K562 (cell line): ENCODE results near the gene USP48. TPM values are rescaled to one million over a fixed set of nuclear protein-coding genes. Genes with fewer than 3 reads are reported as not detected.

Source experiments
- ATAC-seq: fragments of 200-7000 bp; cut with Tn5 transposase; 3 replicates; pipeline ENCODE4 v1.9.1; 2020; ENCODE audit warnings: moderate library complexity
- BruUV-seq: library from RNA; stranded (reverse); fragments of 400-500 nt; replicated peaks from 2 replicates; lab custom pipeline; 2021; lab: Mats Ljungman, UMichigan
- CTCF ChIA-PET: fragments of 300-600 bp; formaldehyde crosslinking; extraction: SDS; loops from one replicate; lab custom pipeline; 2021; ENCODE audit warnings: low intra/inter-chr PET ratio; lab: Yijun Ruan, JAX
- POLR2A ChIA-PET: fragments of 300-600, 350-650 bp; sonication (Branson Sonifier 250); formaldehyde crosslinking; extraction: SDS; loops from one replicate; lab custom pipeline; 2021; ENCODE audit warnings: antibody characterized with exemption, inconsistent platforms; lab: Yijun Ruan, JAX
- DNase-seq, 4 experiments: peaks; one replicate each; pipeline versions ENCODE4 v3.0.0 to v3.0.0-alpha.2; 2011 to 2018; ENCODE audit warnings: low spot score in 3 of 4, mixed read lengths in 3 of 4; ENCODE audit errors: extremely low read depth in 1 of 4
- FAIRE-seq: peaks from 2 replicates; lab custom pipeline; 2011; peaks lifted over from hg19 to GRCh38; lab: Jason Lieb, UNC
- H2AFZ ChIP-seq: 2 replicates; pipeline ENCODE4 v1.6.0; 2011; ENCODE audit warnings: low read depth, low read length, control low read depth, inconsistent platforms
- H3K27ac ChIP-seq: fragments of 200-600 bp; 3 replicates; pipeline ENCODE4 v1.8.0; 2011; ENCODE audit warnings: low read depth, mild to moderate bottlenecking, control low read depth, inconsistent platforms, low read length, moderate library complexity, mixed read lengths; ENCODE audit errors: extremely low read depth
- H3K27me3 ChIP-seq, 2 experiments: fragments of 300-600 bp in 1 of 2; 2 replicates in 1 of 2; 3 replicates in 1 of 2; pipeline versions ENCODE4 v1.6.0 to v1.8.0; 2011; ENCODE audit warnings: inconsistent platforms in 2 of 2, low read length in 2 of 2, mild to moderate bottlenecking in 1 of 2, mixed read lengths in 1 of 2, moderate library complexity in 1 of 2; ENCODE audit not compliant: control insufficient read depth in 2 of 2, insufficient read depth in 2 of 2
- H3K36me3 ChIP-seq: fragments of 300-600 bp; 3 replicates; pipeline ENCODE4 v1.8.0; 2011; ENCODE audit warnings: mild to moderate bottlenecking, low read length, inconsistent platforms; ENCODE audit not compliant: control insufficient read depth, insufficient read depth
- H3K4me1 ChIP-seq, 2 experiments: fragments of 200-600 bp in 1 of 2; replicated peaks in 1 of 2; 2 replicates in 1 of 2; 3 replicates in 1 of 2; pipeline versions ENCODE4 v1.5.1 to v1.8.0; 2011; ENCODE audit warnings: inconsistent platforms in 2 of 2, low read length in 2 of 2, mild to moderate bottlenecking in 1 of 2, mixed read lengths in 1 of 2, moderate library complexity in 1 of 2; ENCODE audit not compliant: control insufficient read depth in 2 of 2, insufficient read depth in 2 of 2
- H3K4me2 ChIP-seq: 2 replicates; pipeline ENCODE4 v1.6.1; 2011; ENCODE audit warnings: low read length, control low read depth, inconsistent platforms, mixed read lengths; ENCODE audit not compliant: insufficient read depth
- H3K4me3 ChIP-seq: fragments of 200-600 bp; sonication (generic), shearing (Covaris generic); 2 replicates; pipeline ENCODE4 v1.5.1; 2016; ENCODE audit warnings: control low read depth, inconsistent platforms
- H3K79me2 ChIP-seq: fragments of 200-600 bp; 3 replicates; pipeline ENCODE4 v1.8.0; 2011; ENCODE audit warnings: low read length, inconsistent platforms; ENCODE audit not compliant: control insufficient read depth, insufficient read depth
- H3K9ac ChIP-seq, 2 experiments: 2 replicates each; pipeline versions ENCODE4 v1.6.0 to v1.6.1; 2011; ENCODE audit warnings: low read depth in 2 of 2, low read length in 2 of 2, control low read depth in 1 of 2, inconsistent platforms in 1 of 2, mild to moderate bottlenecking in 1 of 2, mixed read lengths in 1 of 2; ENCODE audit not compliant: insufficient read depth in 1 of 2
- H3K9me1 ChIP-seq: one replicate; pipeline ENCODE4 v1.6.0; 2011; ENCODE audit warnings: inconsistent platforms, mild to moderate bottlenecking, low read length, moderate library complexity; ENCODE audit not compliant: control insufficient read depth, insufficient read depth
- H3K9me3 ChIP-seq: replicated peaks from 2 replicates; pipeline ENCODE4 v1.5.1; 2011; ENCODE audit warnings: low read depth, low read length, inconsistent platforms; ENCODE audit not compliant: control insufficient read depth, insufficient read depth
- H4K20me1 ChIP-seq: replicated peaks from 2 replicates; pipeline ENCODE4 v1.6.1; 2011; ENCODE audit warnings: low read length, inconsistent platforms, mixed read lengths; ENCODE audit not compliant: control insufficient read depth, insufficient read depth
- EGR1 ChIP-seq: fragments of 450-650 bp; conservative IDR thresholded peaks from 2 replicates; pipeline ENCODE4 v1.6.1; 2017; ENCODE audit warnings: mild to moderate bottlenecking
- HNRNPK ChIP-seq: fragments of 200-400 bp; formaldehyde crosslinking; IDR thresholded peaks from one replicate; pipeline ENCODE4 v1.6.1; 2018; ENCODE audit warnings: mild to moderate bottlenecking, low read depth, low read length; ENCODE audit not compliant: poor library complexity, severe bottlenecking
- JUND ChIP-seq, 2 experiments: IDR thresholded peaks; 2 replicates in 1 of 2; 3 replicates in 1 of 2; pipeline ENCODE4 v1.6.1; 2011; ENCODE audit warnings: borderline replicate concordance in 2 of 2, low read depth in 2 of 2, low read length in 2 of 2, improper control_type of control experiment in 1 of 2, missing biosample characterization in 1 of 2, missing genetic modification characterization in 1 of 2, missing genetic modification reagents in 1 of 2
- KDM1A ChIP-seq, 2 experiments: fragments of 450-650 bp; IDR thresholded peaks; 2 replicates each; pipeline ENCODE4 v1.6.1; 2016; ENCODE audit warnings: mild to moderate bottlenecking in 2 of 2
- LEF1 ChIP-seq: fragments of 450-650 bp; IDR thresholded peaks from 2 replicates; pipeline ENCODE4 v1.6.1; 2016; ENCODE audit warnings: mild to moderate bottlenecking
- MAX ChIP-seq: sonication (generic); formaldehyde crosslinking; IDR thresholded peaks from 2 replicates; pipeline ENCODE4 v1.9.0; 2022; ENCODE audit warnings: mild to moderate bottlenecking, missing genetic modification reagents
- SIX5 ChIP-seq, 2 experiments: IDR thresholded peaks; 2 replicates each; pipeline ENCODE4 v1.6.1; 2011; ENCODE audit warnings: low read length in 2 of 2, borderline replicate concordance in 1 of 2, low read depth in 1 of 2, mild to moderate bottlenecking in 1 of 2, moderate library complexity in 1 of 2; ENCODE audit not compliant: insufficient read depth in 1 of 2
- TAF9B ChIP-seq: fragments of 450-650 bp; IDR thresholded peaks from 2 replicates; pipeline ENCODE4 v1.6.1; 2018; ENCODE audit warnings: mild to moderate bottlenecking; ENCODE audit not compliant: partially characterized antibody
- TGIF2 ChIP-seq: sonication (generic); formaldehyde crosslinking; IDR thresholded peaks from 2 replicates; pipeline ENCODE4 v1.8.1; 2022; ENCODE audit warnings: mild to moderate bottlenecking, missing genetic modification reagents, moderate library complexity
- YBX1 ChIP-seq: fragments of 450-650 bp; IDR thresholded peaks from 2 replicates; pipeline ENCODE4 v1.7.1; 2016; ENCODE audit warnings: mild to moderate bottlenecking
- ZC3H4 ChIP-seq: sonication (generic); formaldehyde crosslinking; IDR thresholded peaks from 2 replicates; pipeline ENCODE4 v1.9.0; 2021; ENCODE audit warnings: missing genetic modification reagents, borderline replicate concordance
- ZNF24 ChIP-seq: fragments of 450-650 bp; IDR thresholded peaks from 2 replicates; pipeline ENCODE4 v1.6.1; 2016
- ZNF592 ChIP-seq: fragments of 450-650 bp; IDR thresholded peaks from 2 replicates; pipeline ENCODE4 v1.6.1; 2017; ENCODE audit warnings: antibody characterized with exemption, mild to moderate bottlenecking
- WGBS: fragments of 100-300 bp; shearing (Covaris generic); methylation state at CpG from one replicate; pipeline ENCODE4 v1.1.6; 2016; ENCODE audit warnings: low coverage, mixed read lengths; ENCODE audit not compliant: insufficient coverage; ENCODE audit errors: missing lambda C conversion rate; 5-methylcytosine and 5-hydroxymethylcytosine counted together
- in situ Hi-C: fragments of 300-500 bp; cut with MboI; formaldehyde crosslinking; loops from 4 replicates; pipeline ENCODE4 v1.15.0; 2018; ENCODE audit warnings: inconsistent platforms, mixed read lengths
- intact Hi-C: fragments of 100-400 bp; cut with micrococcal nuclease; formaldehyde crosslinking; loops from 2 replicates; pipeline ENCODE4 v1.14.2; 2022
- polyA plus RNA-seq, 8 experiments: library from polyadenylated mRNA; depleted of rRNA in 4 of 8; stranded (reverse) in 5 of 8; unstranded in 3 of 8; fragments of >200 nt; fragmentation: Nextera tagmentation in 2 of 8; fragmentation: Illumina TruSeq in 1 of 8; extraction: Ambion mirVana in 2 of 8; extraction: Trizol in 1 of 8; gene quantifications; 2 replicates each; pipeline versions ENCODE4 v1.2.1 to v1.2.3, GENCODE V29; 2011 to 2014; ENCODE audit warnings: inconsistent platforms in 1 of 8, missing spikeins in 1 of 8
- total RNA-seq, 7 experiments: library from RNA; depleted of rRNA in 6 of 7; stranded (reverse); fragments of >200 nt in 6 of 7; fragmentation: Illumina TruSeq in 2 of 7; extraction: Trizol in 2 of 7; gene quantifications; 2 replicates each; pipeline versions ENCODE4 v1.2.1 to v1.2.3, GENCODE V29; 2011 to 2021; ENCODE audit warnings: low replicate concordance in 1 of 7

Gene USP48
- total and polyA plus RNA-seq, 9 of the 15 experiments (the other 6 are each of a cell fraction or from before 2014, with no cell fraction given): 23.3 to 123 (median 106) TPM

GRCh38 chr1:21634806-21635535, 148.0 kb downstream of the USP48 start:
- no peak for TF ChIP-seq TAF9B
- TF ChIP-seq JUND (IDR thresholded peaks at IDR 0.05; ENCODE audit: borderline replicate concordance, low read depth, low read length): no peak
- no peak for TF ChIP-seq JUND (tag; IDR thresholded peaks at IDR 0.05; ENCODE audit: borderline replicate concordance, low read depth, low read length)
- peak; percentile 12; the same call in 1 of the 2 replicates for TF ChIP-seq MAX (CRISPR knock-in tag)
- TF ChIP-seq HNRNPK: no peak
- TF ChIP-seq LEF1: no peak
- TF ChIP-seq ZNF592: 0 out of 2 replicates have a peak, but pooled peaks have one; percentile 31
- 0 out of 2 replicates have a peak, but pooled peaks have one; percentile 30 for TF ChIP-seq ZC3H4
- TF ChIP-seq YBX1: no peak
- TF ChIP-seq EGR1: 0 out of 2 replicates have a peak, but pooled peaks have one; percentile 10
- no peak for TF ChIP-seq KDM1A (IDR thresholded peaks at IDR 0.05)
- TF ChIP-seq SIX5 (IDR thresholded peaks at IDR 0.05; ENCODE audit: borderline replicate concordance in 1 of 2, insufficient read depth in 1 of 2, low read depth in 1 of 2, low read length in 2 of 2): no peak
- TF ChIP-seq TGIF2 (CRISPR knock-in tag): no peak
- peak; percentile 18; the same call in 1 of the 2 replicates for TF ChIP-seq ZNF24
- in situ Hi-C loops: no loop called here
- no peaks in the 10 kb centered on the region for H3K27me3 ChIP-seq
- H3K9ac ChIP-seq: peak overlapping the region in 1 of 2 experiments; percentile 89; a peak in 2 of 4 replicates
- no peaks in the 10 kb centered on the region for H3K9me3 ChIP-seq
- peaks cover 17% of the 10 kb centered on the region; the same call in 2 of the 3 replicates for H3K79me2 ChIP-seq
- ChIA-PET POLR2A (interaction anchor here (0.6 to 1.6 kb wide), 4 partner anchors 9 to 29 kb away, joined by 3 to 8 read pairs (median 4); no protein-coding TSS in a partner anchor), CTCF (no interaction called here)
- FAIRE-seq: no peak
- no peak overlapping the region for H3K4me2 ChIP-seq
- peaks cover 68% of the 10 kb centered on the region in 2 experiments for H3K4me1 ChIP-seq
- H3K27ac ChIP-seq: peak overlapping the region; percentile 23; the same call in 2 of the 3 replicates
- intact Hi-C loops: no loop called here
- 66% methylated on average over 12 of the region's 12 CpGs for WGBS
- no TSS peak for BruUV-seq
- DNase-seq: no peak
- no peak for ATAC-seq
- no peak overlapping the region for H3K4me3 ChIP-seq
- H4K20me1 ChIP-seq: no peaks in the 10 kb centered on the region
- H3K9me1 ChIP-seq: no peaks in the 10 kb centered on the region
- no peak overlapping the region for H2AFZ ChIP-seq
- H3K36me3 ChIP-seq: peaks cover 7% of the 10 kb centered on the region; the same call in 1 of the 3 replicates
